ENCODE data around the gene ABCG1.

Gene ABCG1

DNA sequence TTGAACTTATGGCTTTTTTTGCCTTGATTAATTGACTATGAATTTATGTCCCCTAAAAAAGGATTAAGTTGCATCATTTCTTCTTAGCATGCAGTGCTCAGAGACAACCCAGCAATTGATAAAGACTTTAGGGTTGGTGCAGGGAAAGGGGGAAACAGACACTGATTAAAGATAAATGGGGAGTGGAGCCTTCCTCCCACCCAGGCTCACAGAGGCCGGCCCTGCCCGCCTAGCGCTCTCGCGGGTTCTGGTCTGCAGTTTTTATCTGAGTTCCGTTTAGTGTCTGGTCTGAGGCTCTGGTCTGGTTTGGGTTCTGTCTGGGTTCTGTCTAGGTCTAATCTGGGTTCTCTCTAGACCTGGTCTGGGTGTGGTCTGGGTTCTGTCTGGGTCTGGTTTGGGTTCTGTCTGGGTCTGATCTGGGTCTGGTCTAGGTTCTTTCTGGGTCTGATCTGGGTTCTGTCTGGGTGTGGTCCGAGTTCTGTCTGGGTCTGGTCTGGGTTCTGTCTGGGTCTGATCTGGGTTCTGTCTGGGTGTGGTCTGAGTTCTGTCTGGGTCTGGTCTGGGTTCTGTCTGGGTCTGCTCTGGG is 48.1 kb downstream of the ABCG1 start:
- DNase-seq (ENCODE audit: low read depth, low spot score) = no peak

DNA sequence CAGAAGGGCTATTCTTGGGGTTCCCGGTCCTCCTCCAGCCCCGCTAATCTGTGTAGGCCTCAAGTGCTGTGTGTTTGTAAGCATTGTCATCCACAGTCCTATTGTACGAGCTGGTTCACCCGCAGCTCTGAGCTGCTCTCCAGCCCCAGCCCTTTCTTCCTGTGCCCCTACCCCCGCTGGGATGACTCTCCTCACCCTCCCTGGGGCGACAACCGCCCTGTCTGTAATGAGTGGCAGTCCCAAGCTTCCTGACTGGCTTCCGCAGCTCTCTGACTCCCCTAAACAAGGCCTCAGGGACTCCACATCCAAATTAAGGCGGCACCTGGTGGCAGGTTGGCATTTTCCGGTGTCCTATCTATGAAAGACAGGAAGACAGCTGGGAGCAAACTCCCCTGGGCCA is 50.4 kb downstream of the ABCG1 start:
- DNase-seq (ENCODE audit: low read depth, low spot score) = no peak

- no peak for DNase-seq (ENCODE audit: low read depth, low spot score)
Measured at GRCh38 chr21:42271065-42271464, 52.1 kb downstream of the ABCG1 start.

- DNase-seq (ENCODE audit: low read depth, low spot score) = no peak
Measured at GRCh38 chr21:42272109-42272962, 53.4 kb downstream of the ABCG1 start.

DNA sequence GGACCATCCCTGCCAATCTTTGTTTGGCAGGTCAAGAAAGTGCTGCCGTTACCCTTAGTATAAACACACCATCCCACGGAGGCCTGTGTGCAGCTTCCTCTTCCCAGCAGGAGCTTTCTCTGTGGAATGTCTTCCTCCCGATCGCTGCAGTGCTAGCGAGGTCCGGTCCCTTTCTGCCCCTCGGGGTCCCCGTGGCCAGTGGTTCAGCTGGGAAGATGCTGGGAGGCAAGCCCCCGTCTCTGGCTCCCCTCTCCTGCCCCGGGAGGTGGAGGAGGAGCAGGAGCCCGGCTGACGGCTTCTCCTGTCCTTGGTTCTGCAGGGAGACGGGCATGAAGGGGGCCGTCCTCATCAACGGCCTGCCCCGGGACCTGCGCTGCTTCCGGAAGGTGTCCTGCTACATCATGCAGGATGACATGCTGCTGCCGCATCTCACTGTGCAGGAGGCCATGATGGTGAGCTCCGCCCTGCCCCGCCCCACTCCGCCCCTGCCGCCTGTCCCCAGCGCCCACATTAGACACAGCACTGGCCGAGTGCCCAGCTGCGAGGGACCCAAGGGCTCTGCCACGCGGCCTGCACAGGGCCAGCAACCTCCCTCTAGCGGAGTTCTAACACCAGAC is 54.2 kb downstream of the ABCG1 start:
- DNase-seq (ENCODE audit: low read depth, low spot score) = no peak

GRCh38 chr21:42276076-42276475 is 57.1 kb downstream of the ABCG1 start:
- DNase-seq (ENCODE audit: low read depth, low spot score) = no peak

DNA sequence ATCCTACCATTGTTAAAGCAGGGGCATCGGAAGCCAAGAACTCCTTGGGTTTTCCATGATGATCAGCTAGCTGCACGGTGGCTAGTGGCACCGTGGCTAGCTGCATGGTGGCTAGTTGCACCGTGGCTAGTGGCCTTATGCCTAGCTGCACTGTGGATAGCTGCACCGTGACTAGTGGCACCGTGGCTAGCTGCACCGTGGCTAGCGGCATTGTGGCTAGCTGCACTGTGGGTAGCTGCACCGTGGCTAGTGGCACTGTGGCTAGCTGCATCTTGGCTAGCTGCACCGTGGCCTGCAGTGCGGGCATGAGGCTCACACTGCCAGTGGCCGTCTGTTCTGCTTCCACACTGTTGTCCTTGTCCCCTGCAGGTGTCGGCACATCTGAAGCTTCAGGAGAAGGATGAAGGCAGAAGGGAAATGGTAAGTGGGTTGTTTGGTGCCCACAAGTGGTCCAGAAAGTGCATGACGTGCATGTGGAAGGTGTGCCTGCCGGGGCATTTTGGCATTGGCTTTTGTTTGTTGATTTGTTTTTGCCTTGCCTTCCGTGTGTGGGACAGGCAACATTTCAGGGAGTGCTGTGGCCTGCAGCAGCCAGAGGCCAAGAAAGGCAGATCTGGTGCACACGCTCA is 57.7 kb downstream of the ABCG1 start:
- no peak for DNase-seq (ENCODE audit: low read depth, low spot score)

DNA sequence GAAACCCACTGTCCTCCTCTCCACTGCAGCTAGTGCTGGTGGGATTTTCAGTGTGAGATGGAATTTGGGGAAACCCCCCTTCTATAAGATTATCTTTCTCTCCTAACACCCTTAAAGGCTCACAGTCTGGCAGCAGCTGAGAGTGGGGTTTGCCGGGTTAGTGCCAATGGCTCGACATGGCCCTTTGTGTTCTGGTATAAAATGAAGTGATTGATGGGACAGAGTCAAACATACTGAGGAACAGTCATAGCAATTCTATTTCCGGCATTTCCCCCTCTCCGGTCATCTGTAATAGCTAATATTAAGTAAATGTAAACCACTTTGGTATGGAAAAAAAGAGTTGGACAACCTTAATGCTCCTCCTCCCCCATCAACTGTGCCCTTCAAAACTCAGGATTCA is 58.7 kb downstream of the ABCG1 start:
- DNase-seq (ENCODE audit: low read depth, low spot score) = no peak

DNA sequence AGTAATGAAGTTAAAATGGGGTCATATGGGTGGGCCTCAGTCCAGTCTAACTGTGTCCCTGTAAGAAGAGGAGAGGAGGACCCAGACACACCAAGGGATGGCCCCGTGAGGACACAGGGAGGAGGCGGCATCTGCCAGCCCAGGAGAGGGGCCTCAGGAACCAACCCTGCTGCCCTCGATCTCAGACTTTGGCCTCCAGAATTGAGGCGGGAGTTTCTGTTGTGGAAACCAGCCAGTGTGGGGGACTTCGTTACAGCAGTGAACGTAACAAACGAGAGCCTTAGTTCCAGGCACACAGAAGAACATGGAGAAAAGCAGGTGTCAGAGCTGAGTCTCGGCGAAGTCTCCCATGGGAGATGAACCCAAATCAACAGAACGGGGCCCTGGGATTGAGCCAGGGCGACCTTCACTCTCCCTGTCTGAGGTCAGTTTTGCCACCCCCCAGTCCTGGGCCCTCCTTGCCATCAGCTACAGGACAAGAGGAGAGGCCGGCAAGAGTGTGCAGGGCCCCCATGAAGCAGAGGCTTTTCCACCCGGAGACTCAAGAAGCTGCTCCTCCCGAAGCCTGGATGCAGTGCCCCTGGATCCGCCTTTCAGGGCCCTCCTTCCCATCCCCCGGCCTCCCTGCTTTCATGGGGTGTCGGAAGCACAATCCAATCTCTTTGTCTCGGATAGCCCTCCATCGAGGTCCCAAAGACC is 59.7 kb downstream of the ABCG1 start:
- DNase-seq (ENCODE audit: low read depth, low spot score) = no peak

DNA sequence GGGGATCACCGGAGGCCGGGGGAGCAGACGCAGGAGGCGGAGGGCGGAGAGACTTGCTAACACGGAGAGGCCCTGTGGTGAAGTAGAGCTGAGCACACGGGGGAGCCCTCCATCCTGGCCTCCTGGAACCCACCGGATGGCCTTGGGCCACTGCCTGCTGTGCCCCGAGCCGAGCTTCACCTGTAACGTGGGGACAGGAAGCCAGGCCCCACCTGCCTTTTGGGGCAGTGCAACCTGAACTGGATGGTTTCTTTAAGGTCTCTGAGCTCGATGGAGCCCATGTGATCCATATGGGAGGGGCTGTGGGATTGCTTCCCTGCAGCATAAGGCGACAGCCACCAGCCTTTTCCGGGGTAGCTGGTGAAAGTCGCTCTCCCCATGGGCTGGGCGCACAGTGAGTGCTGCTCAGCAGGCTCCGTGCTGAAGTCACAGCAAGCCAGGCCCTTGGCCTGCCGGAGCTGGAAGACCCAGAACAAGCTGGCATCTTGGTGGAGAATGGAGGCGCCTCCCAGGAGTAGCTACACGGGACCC is 60.5 kb downstream of the ABCG1 start:
- DNase-seq (ENCODE audit: low read depth, low spot score) = no peak

GRCh38 chr21:42279888-42280287 is 60.9 kb downstream of the ABCG1 start:
- DNase-seq (ENCODE audit: low read depth, low spot score) = no peak

DNA sequence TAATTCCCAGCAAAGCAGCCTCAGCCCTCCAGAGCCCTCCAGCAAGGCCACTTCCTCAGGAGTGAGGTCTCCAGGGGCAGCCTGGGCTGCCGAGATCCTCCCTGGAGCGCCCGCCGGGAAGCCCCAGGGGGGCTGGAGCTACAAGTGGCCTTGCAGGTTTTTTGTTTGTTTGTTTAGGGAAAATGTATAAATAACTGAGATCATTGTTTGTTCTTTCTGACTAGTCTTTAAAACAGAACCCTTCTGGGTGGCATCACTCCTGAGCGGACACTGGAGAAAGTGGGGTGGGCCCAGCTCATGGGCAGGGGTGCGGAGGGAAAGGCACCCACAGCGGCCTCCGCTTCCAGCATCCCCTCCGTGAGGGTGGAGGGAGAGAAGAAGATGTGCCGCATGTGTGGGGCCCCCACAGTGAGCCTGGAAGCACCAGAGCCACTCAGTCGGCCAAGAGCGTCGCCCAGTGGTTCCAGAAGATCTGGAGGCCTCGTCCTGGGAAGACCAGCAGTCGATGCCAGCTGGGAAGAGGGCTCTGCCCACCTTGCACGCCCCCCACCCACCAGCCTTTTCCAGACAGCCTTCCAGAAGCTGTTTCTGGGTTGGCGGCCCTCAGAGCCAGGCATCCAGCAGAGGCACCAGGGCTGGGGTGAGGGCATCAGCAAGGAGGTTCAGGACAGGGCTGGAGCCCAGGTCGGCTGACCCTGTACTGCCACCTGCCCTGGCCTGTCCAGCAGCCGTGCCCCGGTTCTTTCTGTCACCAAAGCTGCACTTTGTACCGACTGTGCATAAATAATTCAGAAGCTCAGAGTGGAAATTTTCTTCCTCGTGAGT is 61.6 kb downstream of the ABCG1 start:
- DNase-seq (ENCODE audit: low read depth, low spot score) = no peak

DNA sequence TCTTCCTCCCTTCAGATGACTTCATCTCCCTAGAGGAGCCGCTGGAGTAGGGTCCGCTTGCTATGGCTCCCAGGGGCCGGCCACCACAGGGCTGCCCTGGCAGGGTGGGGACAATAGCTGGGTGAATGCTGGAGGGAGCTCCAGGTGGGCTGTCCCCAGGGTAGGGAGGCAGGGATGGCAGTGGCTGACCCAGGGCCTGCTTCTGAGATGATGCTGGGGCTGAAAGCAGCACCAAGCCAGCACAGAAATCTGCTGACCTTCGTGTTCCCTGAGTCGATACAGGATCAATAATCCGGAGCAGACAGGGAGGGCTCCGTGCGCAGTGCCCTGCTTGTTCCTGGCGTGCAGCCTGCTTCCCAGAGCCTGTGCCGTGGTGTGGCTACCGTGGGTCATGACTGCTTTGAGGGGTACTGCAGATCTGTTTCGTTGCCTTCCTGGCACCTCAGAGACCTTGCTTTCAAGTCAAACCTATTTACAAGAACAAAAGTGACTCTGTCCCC is 62.3 kb downstream of the ABCG1 start:
- no peak for DNase-seq (ENCODE audit: low read depth, low spot score)

GRCh38 chr21:42282021-42282420 is 63.1 kb downstream of the ABCG1 start:
- DNase-seq (ENCODE audit: low read depth, low spot score) = no peak

GRCh38 chr21:42282715-42283114 is 63.8 kb downstream of the ABCG1 start:
- no peak for DNase-seq (ENCODE audit: low read depth, low spot score)

GRCh38 chr21:42285569-42286245 is 66.8 kb downstream of the ABCG1 start:
- no peak for DNase-seq (ENCODE audit: low read depth, low spot score)

DNA sequence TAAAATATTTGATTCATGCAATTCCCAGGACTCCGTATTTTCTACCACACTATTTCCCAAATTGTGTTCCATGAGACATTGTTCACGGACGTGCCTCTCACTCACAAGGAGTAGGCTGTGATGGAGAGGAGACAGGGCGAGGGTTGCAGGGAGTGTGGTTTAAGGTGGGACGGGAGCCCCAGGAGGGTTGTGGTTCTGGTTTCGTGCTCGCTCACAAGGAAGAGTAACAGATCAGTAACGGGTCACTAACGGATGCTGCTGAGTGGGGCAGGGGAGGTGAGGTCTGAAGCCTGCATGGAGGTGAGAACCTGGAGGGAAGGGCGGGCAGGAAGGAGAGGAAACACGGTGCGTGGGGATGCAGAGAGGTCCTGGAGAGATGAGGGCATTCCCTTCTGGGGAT is 67.5 kb downstream of the ABCG1 start:
- no peak for DNase-seq (ENCODE audit: low read depth, low spot score)

DNA sequence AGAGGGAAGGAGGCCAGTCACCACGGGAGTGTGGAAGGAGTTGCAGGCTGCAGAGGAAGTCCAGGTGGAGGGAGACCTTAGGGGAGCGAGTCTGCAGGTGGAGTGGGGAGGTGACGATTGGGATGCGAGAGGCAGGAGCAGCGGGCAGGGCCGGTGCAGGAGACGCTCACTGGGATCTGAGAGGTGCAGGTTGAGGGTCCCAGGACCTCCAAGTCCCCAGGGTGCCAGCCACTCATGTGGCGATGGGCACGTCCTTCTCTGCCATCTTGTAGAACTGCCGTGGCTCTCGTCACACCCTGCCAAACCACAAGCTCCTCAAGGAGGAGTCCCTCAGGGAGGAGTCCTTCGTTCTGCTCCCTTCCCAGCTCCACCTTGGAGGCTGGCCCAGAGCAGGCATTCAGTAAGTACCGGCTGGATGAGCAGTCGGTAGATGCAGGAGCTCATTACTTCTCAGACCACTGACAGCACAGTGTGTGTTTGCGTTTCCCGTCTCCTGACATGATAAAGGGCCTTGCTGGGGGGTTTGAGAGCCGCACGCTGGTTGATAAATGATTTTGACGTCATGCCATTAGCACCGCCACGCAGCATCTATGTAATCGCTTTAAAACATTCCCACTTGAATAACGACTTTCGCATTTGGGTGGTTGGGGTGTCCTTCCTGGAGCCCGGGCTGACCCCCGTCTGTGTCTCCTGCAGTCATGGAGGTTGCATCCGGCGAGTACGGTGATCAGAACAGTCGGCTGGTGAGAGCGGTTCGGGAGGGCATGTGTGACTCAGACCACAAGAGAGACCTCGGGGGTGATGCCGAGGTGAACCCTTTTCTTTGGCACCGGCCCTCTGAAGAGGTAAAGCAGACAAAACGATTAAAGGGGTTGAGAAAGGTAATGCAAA is 68.5 kb downstream of the ABCG1 start:
- no peak for DNase-seq (ENCODE audit: low read depth, low spot score)

DNA sequence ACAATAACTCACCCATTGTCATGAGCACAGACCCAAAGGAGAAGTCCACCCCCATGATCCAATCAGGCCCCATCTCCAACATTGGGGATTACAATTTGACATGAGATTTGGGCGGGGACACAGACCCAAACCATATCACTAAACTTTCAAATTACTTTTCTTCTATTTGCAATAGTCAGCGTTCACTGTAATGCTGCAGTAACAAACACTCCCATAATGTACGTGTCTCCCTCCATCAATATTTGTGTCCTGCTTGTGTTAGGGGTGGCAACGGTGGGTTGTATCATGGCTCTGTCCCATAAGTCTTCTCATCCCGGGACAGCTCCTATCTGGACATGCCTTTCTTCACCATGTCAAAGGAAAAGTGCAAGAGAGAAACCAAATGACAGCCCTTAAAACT is 70.0 kb downstream of the ABCG1 start:
- DNase-seq (ENCODE audit: low read depth, low spot score) = no peak

Data from brain pericyte (primary cell).